Pulmonary artery endothelial cell (primary cell): ENCODE data around the gene TAF1D. TPM values are rescaled to one million over a fixed set of nuclear protein-coding genes. Genes with fewer than 3 reads are reported as not detected.

Experiments used
- DNase-seq: peaks from one replicate; pipeline ENCODE4 v3.0.0-alpha.2; 2011; ENCODE audit warnings: low read depth, low spot score
- total RNA-seq: library from RNA; depleted of rRNA; stranded (reverse); fragments of >200 nt; gene quantifications from 2 replicates; pipeline ENCODE4 v1.2.3, GENCODE V29; 2014

TAF1D gene
- total RNA-seq, 1 donor from 2014 or later, result 108 TPM

DNA sequence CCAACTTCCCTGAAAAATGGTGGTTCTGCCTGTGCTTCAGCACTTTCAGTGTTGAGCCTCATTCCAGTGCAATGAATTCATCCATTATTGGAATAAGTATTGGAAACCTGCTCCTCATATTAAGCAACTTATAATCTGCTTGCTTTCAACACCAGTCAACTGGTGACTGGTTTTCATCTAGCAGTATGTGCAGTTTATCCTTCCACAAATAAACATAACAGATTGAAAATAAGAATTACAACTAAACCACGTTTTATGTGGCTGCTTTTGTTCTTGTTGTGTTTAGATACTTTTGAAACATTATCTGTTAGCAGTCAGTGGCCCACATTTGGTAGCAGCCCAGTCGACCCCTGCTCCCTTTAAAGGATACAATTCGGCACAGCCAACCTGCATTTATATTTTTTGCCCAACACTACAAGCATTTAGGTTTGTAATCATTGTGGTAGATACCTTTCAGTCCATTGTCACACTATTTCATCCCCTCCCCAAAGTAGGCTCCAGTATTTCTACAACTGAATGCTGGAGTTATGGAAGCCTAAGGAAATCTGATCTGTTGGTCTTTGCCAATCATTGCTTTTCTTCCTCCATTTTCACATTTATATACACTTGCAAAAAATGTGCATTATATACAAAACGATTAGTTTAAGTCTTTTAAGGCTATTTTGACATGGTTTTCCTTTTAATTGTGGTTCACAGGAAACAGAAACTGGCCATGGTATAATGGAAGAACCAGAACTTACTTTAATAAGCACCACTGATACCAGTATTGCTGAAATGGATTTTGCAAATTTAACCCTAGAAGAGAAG, 13.1 kb downstream of the TAF1D start:
- no peak for DNase-seq

DNA sequence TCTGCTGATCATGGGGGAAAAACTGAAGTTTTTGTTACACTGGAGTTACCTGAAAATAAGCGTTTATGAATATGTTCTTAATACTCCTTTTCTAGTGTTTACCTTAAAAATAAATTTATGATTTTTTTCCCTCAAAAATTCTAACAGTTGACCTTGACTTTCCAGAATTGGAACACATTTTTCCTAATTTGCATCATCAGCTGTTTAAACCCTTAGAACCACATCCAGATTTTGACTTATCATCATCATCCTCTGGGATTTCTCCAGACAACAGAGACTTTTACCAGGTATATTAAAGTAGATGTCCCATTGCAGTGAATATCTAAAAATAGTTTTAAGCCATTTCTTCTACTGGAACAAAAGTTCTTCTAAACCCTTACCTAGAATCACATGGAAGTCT, 17.2 kb downstream of the TAF1D start:
- DNase-seq, result no peak

DNA sequence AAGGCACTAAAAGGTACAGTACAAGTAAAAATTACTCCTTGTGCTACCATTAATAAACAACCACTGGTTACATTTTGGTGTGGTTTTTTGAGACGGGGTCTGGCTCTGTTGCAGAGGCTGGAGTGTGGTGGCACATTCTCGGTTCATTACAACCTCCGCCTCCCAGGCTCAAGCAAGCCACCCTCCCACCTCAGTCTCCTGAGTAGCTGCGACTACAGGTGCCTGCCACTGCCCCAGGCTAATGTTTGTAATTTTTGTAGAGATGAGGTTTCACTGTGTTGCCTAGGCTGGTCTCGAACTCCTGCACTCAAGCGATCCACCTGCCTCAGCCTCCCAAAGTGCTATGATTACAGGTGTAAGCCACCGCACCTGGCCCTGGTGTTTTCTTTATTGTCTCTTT, 20.8 kb downstream of the TAF1D start:
- no peak for DNase-seq

DNA sequence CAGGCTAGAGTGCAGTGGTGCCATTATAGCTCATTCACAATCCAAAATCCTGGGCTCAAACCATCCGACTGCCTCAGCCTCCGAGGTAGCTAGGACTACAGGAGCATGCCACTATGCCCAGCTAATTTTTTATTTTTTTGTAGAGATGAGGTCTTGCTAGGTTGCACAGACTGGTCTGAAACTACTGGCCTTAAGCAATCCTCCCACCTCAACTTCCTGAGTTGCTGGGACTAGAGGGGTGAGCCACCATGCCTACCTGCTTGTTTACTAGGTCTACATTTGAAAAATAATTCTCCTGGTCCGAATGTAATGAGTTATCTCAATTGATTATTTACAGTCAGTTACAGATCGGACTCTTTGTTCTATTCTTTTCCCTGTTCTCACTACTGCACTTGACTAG, 22.0 kb downstream of the TAF1D start:
- DNase-seq, result no peak

DNA sequence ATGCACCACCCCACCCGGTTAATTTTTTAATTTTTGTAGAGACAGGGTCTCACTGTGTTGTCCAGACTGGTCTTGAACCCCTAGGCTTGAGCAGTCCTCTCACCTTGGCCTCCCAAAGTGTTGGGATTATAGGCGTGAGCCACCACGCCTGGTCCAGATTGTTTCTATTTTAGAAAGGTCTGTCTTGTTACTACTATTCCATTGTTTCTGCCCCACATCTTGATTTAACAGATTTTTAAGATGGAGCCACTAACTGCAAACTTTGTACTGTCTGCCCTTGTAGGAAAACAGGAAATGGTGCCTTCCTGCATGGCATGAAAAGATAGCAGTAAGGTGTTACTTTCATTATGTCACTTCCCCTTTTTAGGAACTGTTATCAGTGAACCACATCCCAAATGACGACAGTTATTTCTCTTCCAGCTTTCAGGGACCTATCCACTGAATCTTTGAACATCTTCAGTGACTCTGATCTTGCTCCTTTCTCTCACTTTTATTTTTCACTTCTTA, 23.2 kb downstream of the TAF1D start:
- peak; percentile 47 for DNase-seq

DNA sequence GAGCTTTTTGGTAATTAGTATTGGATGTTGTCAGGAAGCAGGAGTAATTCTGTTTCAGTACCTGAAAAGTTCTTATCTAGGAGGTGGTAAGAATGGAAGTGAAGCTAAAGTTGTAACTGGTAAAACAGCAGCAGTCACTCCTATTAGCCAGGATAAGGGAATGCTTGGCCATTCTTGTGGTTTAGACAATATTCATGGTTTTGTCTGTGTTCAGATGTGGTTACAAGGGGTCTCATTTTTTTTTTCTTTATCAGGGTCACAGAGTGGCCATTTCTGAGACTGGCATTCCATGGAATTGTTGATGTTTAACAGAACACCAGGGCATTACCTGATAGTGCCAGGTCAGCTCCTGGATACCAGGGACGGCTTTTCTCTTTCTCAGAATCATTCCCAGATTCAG, 23.8 kb downstream of the TAF1D start:
- no peak for DNase-seq

DNA sequence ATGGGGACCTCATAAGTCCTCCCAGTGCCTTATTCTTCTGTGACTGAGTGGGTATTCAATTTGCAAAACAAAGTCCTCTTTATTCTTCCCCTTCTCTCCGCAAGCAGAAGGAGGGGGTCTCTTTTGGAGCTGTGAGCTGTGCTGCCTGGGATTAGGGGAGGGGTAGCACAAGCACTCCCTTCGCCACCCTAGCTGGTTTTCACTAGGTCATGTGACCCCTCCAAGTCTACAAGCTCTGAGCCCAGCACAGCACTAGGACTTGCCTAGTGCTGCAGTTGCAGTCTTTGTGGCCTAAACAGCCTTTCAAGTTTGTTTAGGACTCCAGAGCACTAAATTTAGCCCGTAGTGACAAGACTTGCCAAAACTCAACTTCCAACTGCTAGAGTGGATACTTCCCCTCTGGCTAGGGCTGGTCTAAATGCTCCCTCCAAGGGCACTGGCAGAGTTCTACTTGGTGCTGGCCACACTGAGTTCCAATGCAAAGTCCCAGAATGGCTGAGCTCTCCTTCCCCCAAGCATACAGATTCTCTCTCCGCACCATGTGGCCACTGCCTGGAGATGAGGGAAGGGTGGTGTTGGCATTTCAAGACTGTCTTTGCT, 25.4 kb downstream of the TAF1D start:
- no peak for DNase-seq

DNA sequence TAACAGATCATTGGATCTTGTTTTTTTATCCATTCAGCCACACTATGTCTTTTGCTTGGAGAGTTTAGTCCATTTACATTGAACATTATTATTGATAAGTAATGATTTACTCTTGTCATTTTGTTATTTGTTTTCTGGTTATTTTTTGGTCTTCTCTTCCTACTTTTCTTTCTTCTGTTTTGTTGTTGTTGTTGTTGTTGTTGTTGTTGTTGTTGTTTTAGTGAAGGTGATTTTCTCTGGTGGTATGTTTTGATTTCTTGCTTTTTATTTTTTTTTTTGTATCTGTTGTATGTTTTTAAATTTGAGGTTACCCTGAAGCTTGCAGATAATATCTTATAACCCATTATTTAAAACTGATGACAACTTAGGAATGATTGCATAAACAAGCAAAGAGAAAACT, 28.6 kb downstream of the TAF1D start:
- DNase-seq, result no peak

DNA sequence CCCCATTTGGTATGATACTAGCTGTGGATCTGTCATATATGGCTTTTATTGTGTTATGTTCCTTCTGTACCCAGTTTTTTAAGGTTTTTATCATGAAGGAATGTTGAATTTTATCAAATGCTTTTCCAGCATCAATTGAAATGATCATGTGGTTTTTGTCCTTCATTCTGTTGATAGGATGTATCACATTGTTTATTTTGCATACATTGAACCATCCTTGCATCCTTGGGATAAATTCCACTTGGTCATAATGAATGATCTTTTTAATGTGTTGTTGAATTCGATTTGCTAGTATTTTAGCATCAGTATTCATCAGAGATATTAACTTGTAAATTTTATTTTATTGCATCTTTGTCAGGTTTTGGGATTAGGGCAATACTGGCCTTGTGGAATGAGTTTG, 31.1 kb downstream of the TAF1D start:
- DNase-seq, result no peak

DNA sequence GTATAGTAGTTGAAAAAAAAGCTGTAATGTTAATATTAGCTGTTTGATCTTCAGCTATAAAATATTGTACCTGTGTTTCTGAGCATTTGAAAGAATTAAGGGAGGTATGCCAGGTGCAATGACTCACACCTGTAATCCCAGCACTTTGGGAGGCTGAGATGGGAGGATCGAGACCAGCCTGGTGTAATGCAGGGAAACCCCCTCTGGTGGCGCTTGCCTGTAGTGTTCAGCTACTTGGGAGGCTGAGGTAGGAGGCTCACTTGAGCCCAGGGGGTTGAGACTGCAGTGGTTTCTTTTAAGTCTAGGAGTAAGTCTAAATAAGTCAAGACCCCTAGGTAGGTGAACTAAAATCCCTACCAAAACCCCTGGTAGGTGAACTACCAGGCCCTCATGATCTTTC, 37.1 kb downstream of the TAF1D start:
- no peak for DNase-seq

DNA sequence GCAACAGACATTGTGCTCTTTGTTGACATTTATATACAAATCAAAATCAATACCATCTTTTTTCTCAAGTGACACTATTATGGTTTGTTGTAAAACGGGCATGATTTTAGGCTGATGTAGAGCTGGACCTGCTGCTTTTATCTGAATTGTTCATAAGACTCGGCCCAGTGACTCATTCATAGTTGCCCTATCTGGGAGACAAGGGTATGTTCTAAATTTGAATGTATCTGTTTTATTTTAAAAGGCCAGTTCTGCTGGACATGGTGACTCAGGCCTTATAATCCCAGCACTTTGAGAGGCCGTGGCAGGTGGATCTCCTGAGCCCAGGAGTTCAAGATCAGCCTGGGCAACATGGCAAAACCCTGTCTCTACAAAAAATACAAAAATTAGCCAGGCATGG, 40.5 kb downstream of the TAF1D start:
- no peak for DNase-seq

DNA sequence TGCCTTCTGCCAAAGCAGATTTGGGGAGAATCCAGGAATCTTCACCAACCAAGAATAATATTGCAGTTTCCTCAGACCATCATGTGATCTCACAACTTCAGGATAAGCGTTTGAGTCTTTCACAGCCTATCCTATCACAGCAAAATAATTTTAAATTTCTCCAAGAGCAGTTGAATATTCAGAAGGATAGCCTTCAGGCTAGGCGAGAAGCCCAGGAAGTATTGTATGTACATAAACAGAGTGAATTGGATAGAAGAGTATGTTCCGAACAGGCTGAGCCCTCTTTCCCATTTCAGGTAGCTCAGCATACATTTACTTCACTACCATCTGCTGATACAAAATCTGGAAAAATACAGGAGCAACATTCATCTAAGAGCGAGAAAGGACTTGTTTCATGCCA, 43.7 kb downstream of the TAF1D start:
- no peak for DNase-seq

DNA sequence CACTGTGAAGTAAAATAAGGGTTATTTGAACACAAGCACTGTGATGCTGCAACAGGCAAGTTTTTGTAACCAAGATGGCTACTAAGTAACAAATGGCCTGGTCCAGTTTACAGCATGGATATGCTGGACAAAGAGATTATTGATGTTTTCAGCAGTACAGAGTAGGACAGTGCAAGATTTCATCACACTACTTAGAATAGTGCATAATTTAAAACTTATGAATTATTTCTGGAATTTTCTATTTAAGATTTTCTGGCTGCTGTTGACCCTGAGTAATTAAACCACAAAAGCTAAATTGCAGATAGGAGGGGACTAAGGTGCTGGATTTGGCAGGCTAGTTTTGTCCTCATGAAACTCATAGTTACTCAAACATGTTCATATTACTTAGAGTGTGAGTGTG, 46.7 kb downstream of the TAF1D start:
- no peak for DNase-seq

DNA sequence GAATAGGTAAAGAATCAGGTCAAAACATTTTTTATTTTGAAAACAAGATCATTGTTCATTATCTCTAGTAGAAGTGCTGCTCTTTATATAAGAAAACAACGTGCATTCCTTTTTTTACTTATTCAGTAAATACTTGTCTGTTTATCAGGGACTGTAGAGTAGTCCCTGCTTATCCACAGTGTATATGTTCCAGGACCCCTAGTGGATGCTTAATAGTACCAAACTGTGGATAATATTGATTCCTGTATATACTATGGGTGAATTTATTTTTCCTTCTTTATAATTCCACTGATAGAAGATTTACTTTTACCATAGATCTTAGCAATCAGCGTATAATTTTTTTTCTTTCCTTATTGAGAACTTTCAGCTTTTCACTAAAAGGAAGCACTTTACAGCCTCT, 47.2 kb downstream of the TAF1D start:
- DNase-seq, result no peak

DNA sequence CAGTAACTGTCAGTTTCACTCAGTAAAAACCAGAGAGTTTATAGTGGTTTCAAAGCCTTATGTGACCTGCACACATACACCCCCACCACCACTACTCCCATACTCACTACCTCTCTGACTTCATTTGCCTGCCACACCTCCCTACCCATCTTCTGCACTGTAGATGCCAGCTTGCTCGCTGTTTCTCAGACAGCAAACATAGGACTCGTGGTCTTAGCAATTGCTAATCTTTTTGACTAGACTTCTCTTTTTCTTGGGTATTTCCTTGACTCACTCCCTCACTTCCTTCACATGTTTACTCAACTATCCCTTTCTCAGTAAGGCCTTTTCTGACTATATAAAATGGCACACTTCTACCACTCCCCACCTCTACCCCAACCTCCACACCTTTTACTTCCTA, 52.1 kb downstream of the TAF1D start:
- DNase-seq, result no peak

DNA sequence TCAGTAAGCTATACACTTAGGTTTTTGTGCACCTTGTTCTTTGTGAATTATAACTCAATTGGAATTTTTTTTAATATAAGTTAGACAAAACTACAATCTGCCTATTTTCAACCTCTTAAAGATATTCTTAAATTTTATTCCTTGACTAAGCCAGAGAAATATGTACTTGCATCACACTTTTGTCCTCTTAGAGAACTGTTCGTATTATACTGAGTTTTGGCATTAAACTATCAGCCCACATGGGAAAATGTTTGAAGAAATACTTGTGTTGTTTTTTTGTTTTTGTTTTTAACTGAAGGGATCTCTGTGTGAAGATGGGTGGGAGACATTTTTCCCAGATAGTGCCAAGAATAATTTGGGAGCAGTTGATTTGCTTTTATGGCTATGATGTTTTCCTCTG, 54.5 kb downstream of the TAF1D start:
- DNase-seq, result no peak

DNA sequence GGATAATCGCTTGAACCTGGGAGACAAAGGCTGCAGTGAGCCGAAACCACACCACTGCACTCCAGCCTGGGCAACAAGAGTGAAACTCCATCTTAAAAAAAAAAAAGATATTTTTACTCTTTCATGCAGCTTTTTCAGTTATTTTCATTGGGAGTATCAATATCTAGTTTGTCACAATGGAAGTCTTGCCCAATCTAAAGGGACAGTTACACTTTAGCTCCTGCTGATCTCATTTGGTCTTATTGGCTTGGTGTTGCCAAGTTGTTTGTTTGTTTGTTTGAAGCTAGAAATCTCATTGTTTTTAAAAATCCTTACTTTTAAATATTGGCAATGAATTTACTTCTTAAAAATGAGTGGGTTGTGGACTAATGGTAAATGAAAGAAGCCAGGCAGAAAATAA, 55.1 kb downstream of the TAF1D start:
- DNase-seq, result no peak

Other genes starting within 250 kb of the TAF1D start
- 9.0 and 10.1 TPM in 2 replicates for gene SMCO4, start 198.1 kb downstream of the TAF1D start, total RNA-seq
- gene CEP295, start 79.8 kb downstream of the TAF1D start, total RNA-seq, result 14.0 and 20.4 TPM in 2 replicates
- 13.3 and 14.0 TPM in 2 replicates for gene C11orf54, start 177 bp upstream of the TAF1D start, total RNA-seq
- 24.8 and 27.0 TPM in 2 replicates for gene MED17, start 42.8 kb upstream of the TAF1D start, total RNA-seq
- 0.07 TPM in 1 of 2 replicates, not detected in the other for gene VSTM5, start 109.1 kb upstream of the TAF1D start, total RNA-seq